GM10266 (cell line): ENCODE results near the gene MIS18BP1.

ENCODE experiments used
- DNase-seq: peaks from one replicate; pipeline ENCODE4 v3.0.0; 2012; ENCODE audit errors: extremely low spot score
- TF ChIP-seq, protein P1 (sequence below): IDR thresholded peaks from 2 replicates; pipeline ENCODE4 v1.5.1; 2012; ENCODE audit warnings: mild to moderate bottlenecking, low read depth; ENCODE audit not compliant: control insufficient read depth, insufficient read depth; ENCODE audit errors: missing control alignments

The MIS18BP1 gene

DNA sequence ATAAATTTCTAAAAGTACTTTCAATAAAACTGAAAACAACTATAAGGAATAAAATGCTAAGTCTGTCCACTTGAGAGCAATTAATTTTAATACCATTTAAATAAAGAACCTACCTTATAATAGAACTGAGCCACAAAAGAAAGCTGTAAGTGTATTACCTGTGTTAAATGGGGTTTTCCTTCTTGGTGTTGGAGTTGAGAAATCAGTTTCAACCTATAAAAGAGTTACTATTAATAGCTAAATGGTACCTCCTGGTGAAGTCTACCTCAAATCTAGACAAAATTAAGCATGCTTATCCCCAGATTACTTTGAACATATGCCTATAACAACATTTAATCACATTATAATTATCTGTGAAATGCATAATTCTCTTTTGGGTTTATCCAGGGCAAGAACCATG is 48.8 kb downstream of the MIS18BP1 start:
- DNase-seq = no peak
- TF ChIP-seq, protein P1, sequence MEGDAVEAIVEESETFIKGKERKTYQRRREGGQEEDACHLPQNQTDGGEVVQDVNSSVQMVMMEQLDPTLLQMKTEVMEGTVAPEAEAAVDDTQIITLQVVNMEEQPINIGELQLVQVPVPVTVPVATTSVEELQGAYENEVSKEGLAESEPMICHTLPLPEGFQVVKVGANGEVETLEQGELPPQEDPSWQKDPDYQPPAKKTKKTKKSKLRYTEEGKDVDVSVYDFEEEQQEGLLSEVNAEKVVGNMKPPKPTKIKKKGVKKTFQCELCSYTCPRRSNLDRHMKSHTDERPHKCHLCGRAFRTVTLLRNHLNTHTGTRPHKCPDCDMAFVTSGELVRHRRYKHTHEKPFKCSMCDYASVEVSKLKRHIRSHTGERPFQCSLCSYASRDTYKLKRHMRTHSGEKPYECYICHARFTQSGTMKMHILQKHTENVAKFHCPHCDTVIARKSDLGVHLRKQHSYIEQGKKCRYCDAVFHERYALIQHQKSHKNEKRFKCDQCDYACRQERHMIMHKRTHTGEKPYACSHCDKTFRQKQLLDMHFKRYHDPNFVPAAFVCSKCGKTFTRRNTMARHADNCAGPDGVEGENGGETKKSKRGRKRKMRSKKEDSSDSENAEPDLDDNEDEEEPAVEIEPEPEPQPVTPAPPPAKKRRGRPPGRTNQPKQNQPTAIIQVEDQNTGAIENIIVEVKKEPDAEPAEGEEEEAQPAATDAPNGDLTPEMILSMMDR = no peak

DNA sequence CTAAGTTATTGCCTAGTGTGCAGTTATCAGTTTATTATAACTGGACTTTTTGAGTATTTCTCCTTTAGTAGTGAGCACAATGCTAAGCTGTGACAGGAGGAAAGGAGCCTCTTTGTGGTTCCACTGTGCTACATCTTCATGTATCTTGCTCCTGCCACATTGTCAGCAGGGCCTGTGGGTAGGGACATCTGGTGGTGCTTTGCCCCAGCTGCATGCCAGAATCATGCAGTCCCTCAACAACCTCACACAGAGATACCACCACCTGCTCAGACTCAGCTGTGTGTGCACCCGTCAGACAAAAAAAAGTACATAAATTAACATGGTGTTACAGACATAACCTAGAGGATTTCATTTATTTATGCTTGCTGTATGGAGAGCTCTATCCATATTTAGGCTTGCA is 51.1 kb downstream of the MIS18BP1 start:
- peak; percentile 10 for DNase-seq
- TF ChIP-seq, protein P1 = peak; percentile 41

DNA sequence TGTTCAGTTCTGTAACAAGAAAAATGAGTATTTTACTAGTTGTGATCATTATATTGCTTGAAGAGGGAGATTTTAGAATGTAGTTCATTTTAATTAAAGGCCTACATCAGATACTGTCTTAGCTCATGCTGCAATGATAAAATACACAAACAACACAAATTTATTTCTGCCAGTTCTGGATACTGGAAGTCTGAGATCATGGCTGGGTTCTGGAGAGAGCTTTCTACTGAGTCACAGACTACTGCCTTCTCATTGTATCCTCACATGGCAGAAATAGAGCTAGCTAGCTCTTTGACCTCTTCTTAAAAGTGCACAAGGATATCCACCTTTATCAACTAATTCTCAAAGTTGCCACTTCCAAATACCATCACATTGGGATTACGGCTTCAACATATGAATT is 53.8 kb downstream of the MIS18BP1 start:
- DNase-seq = no peak
- TF ChIP-seq, protein P1 = no peak

DNA sequence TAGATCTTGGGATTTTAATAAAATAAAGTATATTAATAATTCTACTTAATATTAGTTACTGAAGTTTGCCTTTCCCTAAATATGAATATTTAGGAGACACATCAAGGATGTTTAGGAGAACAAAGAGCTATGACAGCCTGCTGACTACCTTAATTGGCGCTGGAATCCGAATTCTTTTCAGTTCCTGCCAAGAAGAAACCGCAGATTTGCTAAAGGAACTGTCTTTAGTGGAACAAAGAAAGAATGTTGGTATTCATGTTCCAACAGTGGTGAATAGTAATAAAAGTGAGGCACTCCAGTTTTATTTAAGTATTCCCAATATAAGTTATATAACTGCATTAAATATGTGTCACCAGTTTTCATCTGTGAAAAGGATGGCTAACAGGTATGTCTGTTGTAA is 54.5 kb downstream of the MIS18BP1 start:
- TF ChIP-seq, protein P1 = no peak
- DNase-seq = no peak

DNA sequence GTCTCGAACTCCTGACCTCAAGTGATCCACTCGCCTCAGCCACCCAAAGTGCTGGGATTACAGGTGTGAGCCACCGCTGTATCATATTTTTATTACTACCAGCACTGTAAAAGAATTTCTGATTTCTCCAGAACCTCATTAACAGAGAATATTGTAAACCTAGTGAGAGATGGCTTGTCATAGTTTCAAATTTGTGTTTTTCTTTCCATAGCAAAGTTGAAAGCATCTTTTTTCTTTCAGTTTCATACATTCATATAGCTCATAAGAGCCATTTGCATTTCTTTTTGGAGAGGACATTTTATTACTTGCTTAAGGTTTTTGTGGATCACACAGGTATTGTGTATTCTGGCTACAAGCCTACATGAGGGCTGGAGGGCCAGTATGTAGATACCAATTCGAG is 58.0 kb downstream of the MIS18BP1 start:
- TF ChIP-seq, protein P1 = no peak
- DNase-seq = peak; percentile 7

DNA sequence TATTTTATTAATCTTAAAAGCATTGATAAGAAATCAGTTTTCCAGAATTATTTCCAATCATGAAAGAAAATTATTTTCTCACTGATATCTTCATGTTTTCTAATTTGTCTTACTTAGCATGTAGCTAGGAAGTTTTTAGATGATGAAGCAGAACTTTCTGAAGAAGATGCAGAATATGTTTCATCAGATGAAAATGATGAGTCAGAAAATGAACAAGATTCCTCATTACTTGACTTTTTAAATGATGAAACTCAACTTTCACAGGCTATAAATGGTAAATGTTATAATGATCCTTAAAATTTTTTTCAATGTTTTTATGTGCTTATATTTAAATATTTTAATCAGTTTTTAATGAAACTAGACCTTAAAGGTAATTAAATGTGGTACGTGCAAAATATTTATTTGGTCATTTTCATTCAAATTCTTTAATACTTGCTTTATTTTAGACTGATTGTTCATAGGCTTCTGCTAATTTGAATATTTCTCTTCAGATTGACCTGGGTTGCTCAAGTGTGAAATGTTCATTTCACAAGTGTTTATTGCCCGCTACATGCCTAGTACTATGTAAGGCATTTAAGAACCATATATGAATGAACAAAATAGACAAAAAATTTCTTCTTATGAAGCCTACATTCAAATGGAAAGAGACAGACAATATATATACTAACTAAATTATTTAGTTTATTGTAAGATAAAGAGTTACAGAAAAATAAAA is 67.7 kb downstream of the MIS18BP1 start:
- DNase-seq = no peak
- TF ChIP-seq, protein P1 = no peak

DNA sequence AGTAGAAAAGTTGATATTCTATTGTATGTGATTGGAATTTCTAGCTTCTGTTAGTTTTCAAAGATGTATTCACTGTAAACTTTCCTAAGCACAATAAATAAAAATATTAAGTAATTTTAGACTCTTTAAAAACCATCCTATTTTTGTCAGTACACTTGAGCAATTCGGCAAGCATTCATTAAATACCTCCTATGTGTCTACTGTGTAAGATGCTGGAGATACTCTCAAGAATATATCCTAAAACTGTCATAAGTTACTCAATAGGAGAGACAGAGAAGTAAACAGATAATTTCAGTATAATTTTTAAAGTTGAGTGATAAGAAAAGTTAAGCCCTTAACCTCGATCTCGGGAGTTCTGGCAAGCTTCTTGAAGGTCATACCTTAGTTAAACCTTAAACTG is 71.2 kb downstream of the MIS18BP1 start:
- TF ChIP-seq, protein P1 = no peak

More for the DNA sequence above, 71.2 kb downstream of the MIS18BP1 start:
- DNase-seq = no peak
